Measurements from ENCODE around the gene CPLX3. TPM values are rescaled to one million over a fixed set of nuclear protein-coding genes. Genes with fewer than 3 reads are reported as not detected.

Gene CPLX3
- total RNA-seq, 1 donor from 2014 or later = 0.82 TPM

GRCh38 chr15:74824976-74825375 lies 1.5 kb upstream of the CPLX3 start:
- no peak for DNase-seq (ENCODE audit: low spot score in 2 of 2)
- no peak for FAIRE-seq

DNA sequence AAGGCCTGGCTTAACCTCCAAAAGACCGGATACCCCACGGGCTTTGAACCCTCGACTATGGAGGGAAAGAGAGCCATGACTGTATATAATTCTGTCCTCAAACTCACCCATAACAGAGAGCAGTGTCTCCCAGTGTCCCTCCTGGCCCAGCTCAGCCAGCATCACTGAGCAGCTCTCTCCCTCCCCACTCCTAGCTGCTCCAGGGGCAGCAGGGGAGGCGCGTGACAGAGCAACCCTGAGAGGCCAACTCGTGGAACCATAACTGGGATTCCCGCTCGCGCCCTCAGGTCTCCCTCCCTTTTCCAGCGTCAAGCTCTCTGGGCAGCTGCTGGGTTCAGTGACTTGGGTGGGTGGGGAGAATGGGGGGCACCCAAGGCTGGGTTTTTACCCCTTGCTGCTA lies 561 bp upstream of the CPLX3 start:
- no peak for DNase-seq (ENCODE audit: low spot score in 2 of 2)
- no peak for FAIRE-seq

DNA sequence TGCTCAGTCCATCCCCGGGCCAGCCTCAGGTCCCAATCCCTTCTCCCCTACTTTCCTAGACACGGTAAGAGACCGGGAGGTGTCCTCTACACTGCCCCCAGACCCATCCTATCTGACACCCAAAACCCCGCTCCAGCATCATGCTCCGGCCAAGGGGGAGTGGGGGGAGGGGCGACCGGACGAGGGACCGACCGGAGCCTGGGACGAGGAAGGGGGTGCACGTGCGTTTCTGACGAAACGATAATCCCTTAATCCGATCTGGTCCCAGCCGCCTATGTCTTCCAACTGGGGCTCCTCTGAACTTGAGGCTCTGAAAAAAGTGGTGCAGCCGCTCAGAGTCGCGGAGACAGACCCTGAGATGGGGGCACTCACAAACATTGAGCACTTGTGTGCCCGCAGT lies 494 bp downstream of the CPLX3 start:
- no peak for DNase-seq (ENCODE audit: low spot score in 2 of 2)
- FAIRE-seq = no peak

GRCh38 chr15:74827614-74828013 lies 1.2 kb downstream of the CPLX3 start:
- no peak for DNase-seq (ENCODE audit: low spot score in 2 of 2)
- FAIRE-seq = no peak

DNA sequence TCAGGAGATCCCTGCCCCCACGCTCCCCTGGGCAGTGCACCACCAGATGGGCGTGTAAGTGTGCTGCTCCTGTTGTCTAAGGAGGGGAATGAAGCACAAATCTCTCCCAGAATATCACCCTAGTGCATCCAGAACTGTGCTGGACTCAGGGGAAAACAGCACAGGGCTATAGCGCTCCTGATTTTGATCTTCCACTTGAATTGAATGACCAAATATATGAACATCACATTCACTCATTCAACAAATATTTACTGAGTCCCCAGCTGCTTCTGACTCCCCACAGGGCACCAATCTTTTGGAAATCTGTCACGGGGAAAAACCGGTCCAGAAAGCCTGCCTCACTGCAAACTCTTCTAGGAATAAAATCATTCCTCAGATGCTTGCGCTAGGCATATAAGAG lies 2.4 kb downstream of the CPLX3 start:
- DNase-seq (ENCODE audit: low spot score in 2 of 2) (no peak), FAIRE-seq (no peak)

GRCh38 chr15:74829486-74829885 lies 3.1 kb downstream of the CPLX3 start:
- FAIRE-seq (no peak), DNase-seq (ENCODE audit: low spot score in 2 of 2) (no peak)

GRCh38 chr15:74829991-74830390 lies 3.6 kb downstream of the CPLX3 start:
- no peak for FAIRE-seq
- DNase-seq (ENCODE audit: low spot score in 2 of 2) = no peak

- DNase-seq (ENCODE audit: low spot score in 2 of 2) (peak; percentile 68 to 73), FAIRE-seq (no peak)
Observed at GRCh38 chr15:74830868-74831267, 4.4 kb downstream of the CPLX3 start.

- FAIRE-seq = no peak
Observed at GRCh38 chr15:74831813-74832495, 5.5 kb downstream of the CPLX3 start.

GRCh38 chr15:74832826-74833225 lies 6.4 kb downstream of the CPLX3 start:
- no peak for FAIRE-seq
- DNase-seq (ENCODE audit: low spot score in 2 of 2) = no peak

More at GRCh38 chr15:74831813-74832495, 5.5 kb downstream of the CPLX3 start:
- DNase-seq (ENCODE audit: low spot score in 2 of 2) = no peak

DNA sequence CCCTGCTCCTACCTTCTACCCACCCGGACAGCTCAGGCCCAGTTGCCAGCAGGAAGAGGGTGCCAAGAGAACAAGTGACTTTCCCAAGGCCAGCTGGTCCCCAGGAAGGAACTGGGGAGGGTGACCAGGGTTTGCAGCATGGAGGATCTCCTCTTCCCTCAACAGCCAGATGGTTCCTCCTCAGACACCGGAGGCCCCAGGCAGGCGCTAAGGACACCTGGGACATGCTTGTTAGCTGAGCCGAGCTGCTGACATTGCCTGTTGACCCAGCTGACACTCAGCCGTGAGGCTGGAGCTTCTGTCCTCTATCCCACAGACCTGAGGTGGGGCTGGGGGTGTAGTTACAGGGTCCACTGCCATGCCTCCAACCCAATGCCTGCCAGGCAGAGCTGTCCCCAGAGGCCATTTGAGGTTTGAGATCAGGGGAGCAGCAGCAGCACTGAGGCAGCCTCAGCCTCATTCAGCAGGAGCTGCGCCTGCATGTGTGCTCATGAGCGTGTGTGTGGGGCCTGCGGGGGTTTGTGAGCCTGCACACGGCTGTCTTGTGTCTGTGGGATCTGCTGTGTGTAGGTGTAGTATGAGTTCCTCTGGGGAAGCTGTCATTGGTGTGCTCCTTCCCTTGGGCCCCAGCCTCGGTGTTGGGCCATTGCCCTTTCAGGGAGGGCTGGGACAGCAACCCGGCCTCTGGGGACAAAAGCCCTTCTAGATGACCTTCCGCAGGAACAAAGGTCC lies 7.1 kb downstream of the CPLX3 start:
- FAIRE-seq (no peak), DNase-seq (ENCODE audit: low spot score in 2 of 2) (no peak)

- no peak for FAIRE-seq
Observed at GRCh38 chr15:74835312-74835823, 8.9 kb downstream of the CPLX3 start.

GRCh38 chr15:74836846-74837245 lies 10.4 kb downstream of the CPLX3 start:
- FAIRE-seq (no peak), DNase-seq (ENCODE audit: low spot score in 2 of 2) (no peak)

More at GRCh38 chr15:74835312-74835823, 8.9 kb downstream of the CPLX3 start:
- peak in 1 of 2 donors; percentile 71 for DNase-seq (ENCODE audit: low spot score in 2 of 2)

DNA sequence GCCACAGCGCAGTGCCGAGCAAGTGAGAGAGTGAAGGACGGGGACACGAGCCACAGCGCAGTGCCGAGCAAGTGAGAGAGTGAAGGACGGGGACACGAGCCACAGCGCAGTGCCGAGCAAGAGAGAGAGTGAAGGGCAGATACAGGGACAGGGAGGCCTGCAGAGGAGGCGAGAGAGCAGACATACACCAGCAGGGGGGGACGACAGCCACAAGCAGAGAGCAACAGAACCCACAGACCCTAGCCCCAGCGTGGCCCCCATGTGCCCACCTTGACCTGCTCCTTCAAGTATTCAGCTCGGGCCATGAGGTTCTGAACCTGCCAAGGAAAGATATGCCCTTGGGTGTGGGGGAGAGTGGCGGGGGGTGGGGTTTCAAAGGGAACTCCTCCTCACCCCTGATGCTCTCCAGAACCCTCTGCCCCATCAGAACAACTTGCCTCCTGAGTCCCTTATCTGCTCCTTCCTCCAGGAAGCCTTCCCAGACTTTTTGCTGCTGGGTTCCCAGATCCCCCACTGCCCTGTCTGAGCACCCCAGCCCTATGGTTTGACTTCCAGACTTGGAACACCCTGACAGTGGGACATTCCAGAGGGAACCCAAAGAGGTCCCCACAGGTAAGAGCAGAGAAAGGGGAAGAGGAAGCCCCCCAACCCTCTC lies 11.2 kb downstream of the CPLX3 start:
- FAIRE-seq (no peak), DNase-seq (ENCODE audit: low spot score in 2 of 2) (no peak)

- FAIRE-seq (no peak), DNase-seq (ENCODE audit: low spot score in 2 of 2) (no peak)
Observed at GRCh38 chr15:74838137-74838516, 11.7 kb downstream of the CPLX3 start.

GRCh38 chr15:74838746-74839525 lies 12.5 kb downstream of the CPLX3 start:
- no peak for FAIRE-seq

DNA sequence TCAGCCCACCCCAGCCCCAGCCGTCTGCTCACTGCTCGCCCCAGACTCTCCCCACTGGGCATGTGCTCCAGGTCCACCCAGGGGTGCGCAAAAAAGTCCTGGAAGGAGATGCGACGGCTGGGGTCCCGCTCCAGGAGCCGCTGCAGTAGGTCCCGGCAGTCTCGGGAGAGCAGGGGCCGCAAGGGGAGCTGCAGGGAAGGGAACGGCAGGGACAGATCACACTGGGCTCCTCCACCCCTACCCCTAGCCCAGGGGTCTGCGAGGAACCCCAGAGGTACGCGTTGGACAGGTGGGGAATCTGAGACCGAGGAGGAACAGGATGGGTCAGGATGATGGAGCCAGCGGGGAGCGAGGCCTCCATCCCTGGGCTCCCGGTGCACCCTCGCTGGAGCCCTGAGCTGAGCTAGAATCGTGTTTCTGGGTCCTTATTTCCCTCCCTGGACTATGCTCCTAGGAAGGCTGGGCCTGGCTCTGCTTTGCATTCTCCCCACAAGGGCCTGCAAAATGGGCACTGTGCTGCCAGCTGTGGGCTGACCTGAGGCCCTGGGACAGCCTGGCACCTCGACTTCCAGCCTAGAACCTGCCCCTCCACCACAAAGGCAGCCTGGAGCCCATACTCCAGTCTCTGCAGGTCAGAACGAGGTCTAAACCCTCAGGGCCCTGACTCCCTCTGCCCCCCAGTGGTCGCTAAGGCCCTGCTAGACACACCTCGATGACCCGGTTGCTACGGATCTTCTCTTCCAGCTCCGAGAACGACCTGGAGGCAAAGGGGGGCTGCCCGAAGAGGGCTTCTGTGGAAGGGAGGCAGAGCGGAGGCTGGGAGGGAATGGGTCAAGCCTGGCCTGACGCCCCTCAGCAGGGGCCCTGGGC lies 13.3 kb downstream of the CPLX3 start:
- DNase-seq (ENCODE audit: low spot score in 2 of 2) (no peak), FAIRE-seq (no peak)

More at GRCh38 chr15:74838746-74839525, 12.5 kb downstream of the CPLX3 start:
- DNase-seq (ENCODE audit: low spot score in 2 of 2) = no peak

DNA sequence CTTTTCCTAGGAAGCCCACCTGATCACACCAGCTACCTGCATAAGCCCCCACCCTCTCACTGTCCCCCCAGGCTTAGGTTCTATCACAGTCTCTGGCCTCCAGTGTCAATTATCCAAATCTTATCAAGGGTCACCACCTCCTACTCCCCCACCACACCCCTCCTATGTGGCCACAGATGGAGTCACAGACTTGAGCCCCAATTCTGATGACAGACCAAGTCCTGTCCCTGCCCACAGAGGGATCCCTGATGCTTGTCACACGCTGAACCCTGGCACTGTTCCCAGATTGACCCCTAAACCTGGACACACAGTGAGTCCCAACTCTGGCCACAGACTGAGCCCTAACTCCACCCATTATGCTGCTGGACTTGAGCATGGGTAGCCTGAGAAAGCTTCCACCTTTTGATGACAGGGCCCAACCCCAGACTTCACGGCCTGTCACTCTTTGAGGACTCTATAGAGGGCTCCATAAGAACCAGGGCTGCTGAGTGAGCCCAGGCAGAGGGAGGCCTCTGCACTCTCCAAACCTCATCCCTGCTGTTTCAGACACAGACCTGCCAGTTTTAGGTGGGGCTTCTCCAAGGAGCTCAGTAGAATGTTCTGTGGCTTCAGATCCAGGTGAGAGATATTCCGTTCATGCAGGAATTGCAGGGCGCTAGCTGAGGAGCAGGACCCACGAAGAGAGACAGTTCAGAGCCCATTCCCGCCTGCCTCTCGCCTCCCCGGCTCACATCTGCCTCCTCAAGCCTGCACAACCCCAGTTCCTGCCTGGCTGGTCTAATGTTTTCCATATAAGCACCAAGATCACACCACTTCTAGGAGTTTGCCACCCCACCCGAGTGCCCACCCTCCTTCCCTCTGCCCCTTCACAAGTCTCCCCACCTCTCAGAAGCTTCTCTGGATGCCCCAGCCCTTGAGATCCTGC lies 14.7 kb downstream of the CPLX3 start:
- FAIRE-seq (no peak), DNase-seq (ENCODE audit: low spot score in 2 of 2) (no peak)
